CD4-positive, alpha-beta T cell treated with Interleukin-15 for 4 hours (primary cell): Measurements from ENCODE around the gene SEC16A.

Source experiments
- DNase-seq: peaks from one replicate; pipeline ENCODE4 v3.0.0-alpha.2; 2020; ENCODE audit warnings: low spot score

SEC16A gene

DNA sequence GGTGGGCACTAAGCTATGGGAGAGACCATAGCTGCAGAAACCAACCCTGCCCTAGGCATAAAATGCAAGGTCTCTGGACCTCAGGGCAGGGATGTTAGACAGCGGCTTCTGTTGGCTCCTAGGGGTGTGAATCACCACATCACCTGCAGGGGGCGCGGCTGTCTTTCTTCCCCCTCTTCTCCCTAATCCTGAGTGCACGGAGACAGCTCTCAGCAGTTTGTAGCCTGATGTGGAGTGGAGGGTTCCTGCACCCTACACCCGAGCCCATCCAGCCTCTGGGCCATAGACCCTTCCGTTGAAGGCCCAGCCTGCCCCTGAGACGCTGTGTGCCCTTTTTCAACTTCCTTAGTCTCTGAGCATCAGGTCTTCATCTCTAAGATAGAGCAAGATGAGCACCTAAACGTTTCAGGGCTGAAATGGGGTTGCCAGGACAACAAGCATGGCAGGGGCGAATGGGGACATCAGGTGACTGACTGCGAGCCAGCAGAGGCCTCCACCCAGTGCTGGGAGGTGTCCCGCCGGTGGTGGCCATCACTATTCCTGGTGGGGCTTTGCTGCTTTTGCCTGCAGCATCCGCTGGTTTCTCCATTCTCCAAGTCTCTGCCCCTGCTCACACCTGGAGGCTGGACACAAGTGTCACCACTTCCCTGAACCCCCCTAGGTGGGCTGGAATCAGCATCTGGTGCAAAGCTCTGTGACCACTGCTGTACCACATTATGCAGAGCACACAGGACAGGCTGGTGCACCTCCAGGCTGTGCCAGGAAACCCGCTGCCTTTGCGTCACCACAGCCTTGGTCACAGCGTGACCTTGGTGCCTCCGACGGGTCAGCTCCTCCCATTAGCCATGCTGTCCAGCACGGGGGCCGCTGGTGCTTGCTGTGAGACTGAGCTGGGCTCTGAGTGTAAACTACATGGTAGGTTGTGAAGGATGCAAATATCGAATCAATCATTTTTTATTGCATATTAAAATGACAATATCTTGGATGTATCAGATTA lies 2.5 kb upstream of the SEC16A start:
- peak; percentile 81 for DNase-seq

DNA sequence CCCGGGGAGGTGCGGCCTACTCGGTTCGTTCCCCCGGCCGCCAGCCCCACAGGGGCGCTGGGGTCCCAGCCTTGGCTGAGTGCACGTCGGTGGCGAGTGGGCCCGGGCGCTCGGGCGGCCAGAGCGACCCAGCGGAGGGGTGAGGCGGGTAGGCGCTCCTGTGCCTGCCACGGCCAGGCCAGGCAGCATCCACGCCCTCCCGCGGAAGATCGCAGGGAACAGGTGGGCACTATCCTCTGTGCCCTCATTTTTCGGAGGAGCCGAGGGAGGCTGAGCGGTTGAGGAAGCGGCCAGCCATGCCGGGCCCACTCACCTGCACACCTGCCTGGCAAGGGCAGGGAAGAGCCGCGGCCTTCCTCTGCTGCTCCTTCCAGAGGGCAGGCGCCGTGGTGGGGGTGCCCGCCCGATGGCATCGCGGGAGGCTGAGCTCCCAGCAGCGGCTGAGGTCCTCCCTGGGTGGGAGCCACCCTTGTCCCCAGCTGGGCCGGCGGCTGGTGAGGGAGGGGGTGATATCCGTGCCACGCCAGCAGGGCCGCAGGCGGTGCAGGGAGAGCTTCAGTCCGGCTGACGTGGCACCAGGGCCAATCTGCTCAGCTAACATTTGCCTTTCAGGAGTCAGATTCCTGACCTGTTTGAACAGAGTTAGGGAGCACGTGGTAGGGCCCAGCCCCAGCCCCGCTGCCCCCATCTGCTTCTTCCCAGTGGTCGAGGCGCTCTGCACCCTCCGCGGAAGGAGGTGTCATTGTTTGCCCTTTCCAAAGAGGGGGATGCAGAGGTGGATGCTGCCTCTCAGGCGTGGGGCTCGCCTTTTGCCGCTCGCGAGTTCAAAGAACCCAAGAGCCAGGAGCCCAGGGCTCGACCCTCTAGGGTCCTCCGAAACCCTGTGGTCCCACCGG lies 1.6 kb upstream of the SEC16A start:
- no peak for DNase-seq

DNA sequence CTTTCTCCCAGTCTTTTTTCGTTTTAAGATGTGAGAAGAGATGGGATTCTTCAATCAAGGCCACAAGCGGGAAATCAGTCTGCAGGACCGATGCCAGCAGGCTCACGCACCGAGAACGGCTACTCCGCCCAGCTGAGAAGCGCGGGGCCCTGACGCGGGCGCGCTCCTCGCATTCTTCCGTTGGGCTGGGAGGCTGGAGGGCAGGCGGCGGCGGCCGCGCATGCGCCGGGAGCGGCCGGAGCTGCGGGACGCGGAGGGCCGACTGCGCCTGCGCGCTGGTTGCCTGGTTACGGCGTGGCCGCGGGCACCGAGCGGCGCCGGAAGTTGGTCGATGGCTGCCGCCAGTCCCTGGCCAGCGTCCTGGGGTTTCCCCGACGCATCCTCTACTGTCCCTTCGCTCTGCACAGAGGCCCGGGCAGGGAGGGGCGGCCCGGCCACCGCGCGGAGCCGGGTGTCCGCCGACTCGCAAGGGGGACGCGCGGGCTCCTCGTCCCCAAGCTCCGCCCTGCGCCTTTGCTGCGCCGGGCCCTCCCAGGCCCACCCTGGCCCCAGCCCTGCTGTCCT lies 831 bp upstream of the SEC16A start:
- DNase-seq: peak; percentile 94

DNA sequence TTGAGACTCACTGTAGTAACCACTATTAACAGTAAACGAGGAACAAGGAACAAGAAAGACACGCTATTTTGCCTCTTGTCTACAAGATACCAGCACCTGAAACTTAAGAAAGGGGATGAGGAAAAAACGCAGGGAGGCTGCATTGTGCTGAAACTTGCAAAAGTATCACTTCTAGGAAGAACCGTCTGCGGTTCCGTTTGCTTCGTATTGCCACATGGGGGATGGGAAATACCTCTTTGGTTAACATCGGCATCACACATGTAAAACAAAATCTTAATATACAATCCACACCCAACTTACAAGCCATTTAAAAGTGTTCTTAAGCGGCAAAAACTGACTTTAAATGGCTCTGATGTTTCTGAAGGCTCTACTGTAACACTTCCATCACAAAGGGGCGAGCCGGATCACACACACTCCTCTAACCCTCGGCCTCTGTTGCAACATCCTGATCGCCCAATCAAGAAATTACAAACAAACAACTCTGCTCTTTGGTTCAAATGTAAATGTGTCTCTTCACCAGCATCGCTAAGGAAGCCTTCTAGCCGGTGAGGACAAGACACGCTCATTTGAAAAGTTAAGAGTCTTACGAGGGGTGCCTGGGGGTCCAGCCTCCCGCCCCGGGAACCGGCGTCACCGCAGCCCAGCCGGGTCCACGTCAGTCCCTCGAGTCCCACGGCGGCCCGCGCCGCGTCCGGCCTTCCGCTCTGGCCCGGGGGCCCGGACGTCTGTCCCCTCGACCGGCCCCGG lies 621 bp downstream of the SEC16A start:
- DNase-seq: peak; percentile 55

DNA sequence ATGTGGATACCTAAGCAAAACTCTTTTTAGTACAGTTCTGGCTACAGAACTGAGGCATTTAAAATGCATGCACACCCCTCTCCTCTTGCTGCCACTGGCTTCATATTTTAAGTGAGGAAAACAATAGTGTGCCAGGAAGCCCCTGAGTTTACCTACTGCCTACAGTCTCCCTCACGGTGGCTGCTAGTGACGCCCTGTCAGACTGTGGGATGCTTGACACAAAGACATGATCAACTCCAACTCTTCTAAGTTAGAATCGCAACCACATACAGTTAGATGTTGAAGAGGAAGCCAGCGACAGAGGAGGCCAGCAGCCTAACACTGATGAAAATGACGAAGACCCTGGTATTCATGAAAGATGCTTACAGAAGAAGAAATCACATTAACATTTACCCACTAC lies 1.3 kb downstream of the SEC16A start:
- no peak for DNase-seq

DNA sequence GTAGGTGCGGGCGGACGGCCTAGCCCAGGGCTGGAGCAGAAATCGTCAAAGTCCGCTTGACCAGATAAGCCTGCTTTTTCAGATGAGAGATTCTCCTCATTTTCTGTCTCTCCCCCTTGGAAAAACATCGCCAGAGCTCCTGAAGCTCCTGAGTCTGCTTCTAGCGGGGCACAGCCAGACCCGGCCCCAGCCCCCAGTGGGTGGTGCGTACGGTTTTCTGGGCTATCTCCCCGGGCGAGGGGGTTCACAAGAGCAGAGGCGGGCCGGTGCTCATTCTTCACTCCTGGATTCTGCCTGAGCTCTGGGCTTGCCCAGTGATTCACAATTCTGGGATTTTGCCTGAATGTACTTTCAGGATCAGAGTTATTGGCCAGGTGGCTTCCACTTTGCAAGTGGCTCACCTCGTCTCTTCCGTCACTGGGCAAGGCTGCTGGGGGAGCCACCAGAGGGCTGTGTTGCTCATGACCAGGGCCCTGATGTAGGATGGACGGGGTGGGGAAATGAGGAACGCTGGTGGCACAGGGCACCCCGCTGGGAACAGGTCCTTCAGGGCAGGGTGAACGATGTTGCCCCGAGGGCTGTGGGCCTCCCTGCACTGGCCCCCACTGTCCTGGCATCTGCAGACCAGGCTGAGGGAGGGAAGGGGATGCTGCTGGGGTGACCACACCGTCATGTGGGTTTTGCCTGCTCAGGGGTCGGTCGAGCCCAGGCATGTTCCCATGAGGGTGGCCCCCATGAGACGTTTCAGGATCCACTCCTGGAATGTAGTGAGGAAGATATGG lies 6.3 kb downstream of the SEC16A start:
- no peak for DNase-seq

DNA sequence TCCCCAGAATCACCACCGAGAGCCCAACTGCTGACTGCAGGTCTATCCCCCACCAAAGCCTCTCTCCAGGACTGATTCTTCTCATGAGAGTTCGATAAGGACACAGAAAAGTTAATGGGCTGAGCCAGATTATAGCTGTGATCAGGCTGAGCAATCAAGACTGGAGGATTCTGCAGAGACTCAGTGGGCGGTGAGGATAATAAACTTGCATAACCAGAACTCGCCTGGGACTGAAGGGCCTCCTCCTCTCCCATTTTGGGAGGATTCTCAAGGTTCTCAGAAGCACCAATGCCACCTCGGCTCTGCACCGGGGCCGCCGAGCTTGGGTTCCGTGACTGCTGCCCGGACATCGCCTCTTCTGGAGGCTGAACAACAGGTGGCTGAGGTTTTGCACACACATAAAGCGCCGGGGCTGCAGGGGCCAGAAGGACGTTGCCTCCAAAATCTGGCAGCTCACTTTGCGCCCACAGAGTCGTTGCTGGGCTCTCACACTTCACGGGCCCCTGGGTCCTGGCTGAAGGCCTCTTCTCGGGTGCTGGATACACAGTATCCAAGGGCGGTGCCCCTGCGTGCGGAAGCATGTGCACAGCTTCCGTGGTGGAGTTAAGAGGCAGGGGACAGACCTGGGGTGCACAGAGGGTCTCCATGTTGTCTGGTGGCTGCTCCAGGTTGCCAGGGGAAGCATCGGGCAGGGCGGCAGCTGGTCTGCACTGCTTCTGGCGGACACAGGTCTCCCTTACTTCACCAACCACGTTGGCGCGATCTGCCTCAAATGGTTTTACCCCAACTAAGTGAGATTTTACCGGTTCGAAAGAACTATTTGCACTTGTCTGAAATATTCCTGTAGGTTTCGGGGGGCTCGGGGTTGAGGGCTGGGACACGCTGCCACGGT lies 7.6 kb downstream of the SEC16A start:
- no peak for DNase-seq

DNA sequence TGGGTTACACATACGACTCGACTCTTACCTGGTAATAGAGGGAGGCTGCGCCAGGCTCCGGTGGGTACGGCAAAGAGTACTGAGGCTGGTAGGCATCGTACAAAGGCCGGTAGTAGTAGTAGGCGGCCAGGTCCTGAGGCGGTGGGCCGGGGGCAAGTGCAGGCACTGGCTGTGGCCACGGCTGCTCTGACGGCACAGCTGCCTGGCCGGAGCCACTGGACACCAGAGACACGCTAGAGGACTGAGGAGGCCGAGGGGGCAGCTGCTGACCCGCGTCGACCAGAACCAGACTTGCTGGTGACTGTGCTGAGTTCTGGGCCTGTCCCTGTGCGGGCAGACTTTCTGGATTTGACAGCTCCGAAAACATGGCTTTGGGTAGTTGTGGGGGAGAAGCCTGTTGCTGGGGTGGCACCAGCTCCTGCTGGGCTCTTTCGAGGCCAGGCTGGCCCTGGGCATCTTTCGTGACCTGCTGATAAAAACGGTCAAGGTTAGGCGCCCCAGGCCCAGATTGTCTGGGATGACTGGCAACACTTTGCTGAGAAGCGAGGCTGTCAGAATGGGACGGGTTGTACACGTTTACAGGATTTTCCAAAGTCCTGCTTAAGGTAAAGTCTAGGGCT lies 8.7 kb downstream of the SEC16A start:
- DNase-seq: no peak

DNA sequence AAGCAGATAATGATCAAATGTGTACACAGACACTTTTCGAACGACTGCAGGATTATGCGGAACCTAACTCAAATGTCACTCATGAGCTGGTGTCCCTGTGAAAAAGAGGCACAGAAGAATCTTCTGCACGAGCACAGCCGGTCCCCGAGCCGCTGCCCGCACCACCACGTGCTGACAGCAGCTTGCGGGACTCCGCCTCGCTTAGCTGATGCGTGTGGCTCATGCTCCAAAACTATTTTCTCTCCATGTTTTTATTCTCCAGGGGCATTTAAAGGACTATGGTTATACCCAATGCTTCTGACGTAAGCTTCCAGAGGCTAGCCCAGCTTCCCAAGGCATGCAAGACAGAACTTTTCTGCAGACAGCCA lies 9.5 kb downstream of the SEC16A start:
- DNase-seq: no peak

DNA sequence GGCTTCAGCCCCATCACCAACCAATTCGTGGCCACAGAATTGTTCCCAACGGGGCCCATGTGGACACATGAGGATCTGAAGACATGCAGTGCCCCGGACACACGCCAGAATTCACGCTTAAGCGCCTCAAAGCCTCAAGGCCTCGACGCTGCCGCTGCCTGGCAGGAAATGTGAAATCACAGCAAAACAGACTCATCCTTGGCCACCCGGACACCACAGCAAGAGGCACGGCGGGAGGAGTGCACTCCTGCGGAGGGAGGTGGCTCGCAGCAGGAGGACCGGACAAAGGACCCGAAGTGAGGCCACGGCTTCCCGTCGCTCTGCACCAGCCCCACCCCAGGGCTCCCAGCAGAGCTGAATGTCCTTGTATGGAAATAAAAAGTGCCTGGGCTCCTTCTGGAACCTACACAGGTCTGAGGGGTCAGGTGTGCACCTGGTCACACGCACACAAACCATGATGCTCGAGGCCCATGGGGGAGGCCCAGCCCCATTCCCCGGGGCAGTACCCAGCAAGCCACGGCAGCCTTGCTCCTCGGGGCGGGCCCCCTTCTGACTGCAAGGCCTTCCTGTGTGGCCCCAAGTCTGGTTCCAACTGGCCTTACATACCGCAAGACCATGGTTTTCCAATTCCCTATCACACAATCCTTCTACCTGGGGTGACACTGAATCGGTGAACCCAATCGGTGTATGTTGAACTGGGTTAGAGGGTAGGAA lies 10.0 kb downstream of the SEC16A start:
- DNase-seq: no peak

DNA sequence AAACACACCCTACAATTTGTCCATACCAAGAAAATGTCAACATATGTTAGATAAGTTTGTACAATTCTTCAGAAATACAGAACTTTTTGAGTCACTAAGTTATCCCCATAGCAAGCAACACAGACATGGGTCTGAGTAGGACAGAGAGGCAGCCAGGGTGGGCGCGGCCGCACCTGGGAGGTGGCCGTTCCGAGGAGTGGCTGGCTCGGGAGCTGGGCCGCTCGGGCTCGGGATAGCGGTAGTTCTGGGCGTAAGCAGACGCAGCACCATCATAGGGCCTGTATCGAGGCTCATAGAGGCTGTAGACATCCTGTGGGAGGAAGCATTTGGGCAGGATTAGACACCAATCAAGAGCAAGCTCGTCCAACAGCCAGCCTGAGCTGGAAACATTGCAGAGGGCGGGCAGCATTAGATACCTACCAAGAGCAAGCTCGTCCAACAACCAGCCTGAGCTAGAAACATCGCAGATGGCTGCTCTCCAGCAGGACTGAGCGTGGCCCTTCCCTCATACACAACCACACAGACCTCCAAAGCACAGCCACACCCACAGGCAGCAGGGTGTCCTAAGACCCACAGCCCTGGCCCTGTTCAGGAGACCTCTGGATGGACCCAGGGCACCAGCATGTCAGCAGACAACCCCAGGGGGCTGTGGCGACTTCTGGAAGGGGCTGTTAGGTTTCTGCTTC lies 10.9 kb downstream of the SEC16A start:
- DNase-seq: no peak

DNA sequence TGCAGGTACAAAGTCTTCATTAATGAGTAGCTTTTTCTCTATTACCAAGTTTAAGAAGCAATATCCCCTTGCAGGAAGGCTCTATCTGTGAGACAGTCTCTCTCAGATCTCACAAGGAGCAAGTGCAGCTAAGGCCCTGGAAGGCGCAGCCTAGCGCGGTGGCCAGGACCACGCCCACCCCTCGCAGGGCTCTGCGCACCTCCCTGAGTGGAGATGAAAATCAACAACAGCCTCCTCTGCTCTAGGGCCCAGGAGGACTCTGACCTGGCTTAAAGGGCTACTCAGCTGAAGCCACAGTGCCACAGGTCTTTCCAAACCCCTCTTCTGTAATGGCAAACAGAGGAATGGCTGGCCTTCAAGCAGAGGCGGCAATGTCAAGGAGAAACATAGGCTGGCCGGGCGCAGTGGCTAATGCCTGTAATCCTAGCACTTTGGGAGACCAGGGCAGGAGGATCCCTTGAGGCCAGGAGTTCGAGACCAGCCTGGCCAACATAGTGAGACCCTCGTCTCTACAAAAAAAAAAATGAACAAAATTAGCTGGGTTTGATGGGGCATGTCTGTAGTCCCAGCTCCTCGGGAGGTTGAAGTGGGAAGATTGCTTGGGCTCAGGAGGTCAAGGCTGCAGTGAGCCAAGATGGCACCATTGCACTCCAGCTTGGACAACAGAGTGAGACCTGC lies 11.9 kb downstream of the SEC16A start:
- DNase-seq: no peak

DNA sequence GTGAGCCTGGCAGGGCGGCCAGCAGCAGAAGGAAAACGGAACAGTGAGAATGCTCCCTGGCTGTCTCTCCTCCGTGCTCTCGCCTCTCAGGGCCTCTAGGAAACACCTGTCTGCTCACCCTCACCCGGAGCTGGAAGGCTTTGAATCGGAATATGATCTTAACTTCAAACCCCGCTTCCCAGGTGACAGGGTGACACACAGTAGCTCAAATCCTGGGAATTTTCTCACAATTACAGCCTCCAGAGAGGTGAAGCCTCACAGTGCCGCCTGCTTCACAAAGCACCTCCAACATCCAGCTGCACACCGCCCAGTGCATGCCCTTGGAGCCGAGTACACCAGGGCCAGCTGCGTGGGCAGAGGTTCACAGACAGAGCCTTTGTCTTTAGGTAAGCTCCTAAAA lies 12.5 kb downstream of the SEC16A start:
- no peak for DNase-seq

DNA sequence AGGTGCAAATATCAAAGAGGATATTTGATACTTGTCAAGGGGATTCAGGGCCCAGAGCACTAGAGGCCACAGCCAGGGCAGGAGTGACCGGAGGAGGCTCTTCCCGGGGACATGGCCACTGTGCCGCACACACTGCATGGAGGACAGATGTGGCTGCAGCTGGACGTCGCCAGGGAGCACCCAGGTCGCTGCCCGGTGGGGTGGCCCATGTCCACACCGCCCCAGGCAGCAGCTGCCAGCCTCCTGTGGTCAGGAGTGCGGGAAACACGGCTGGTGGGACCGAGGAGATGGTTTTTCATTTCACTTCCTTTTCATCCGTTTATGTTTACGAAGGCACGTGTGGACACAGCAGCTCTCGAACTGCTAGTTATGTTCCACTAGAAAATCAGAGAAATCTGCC lies 15.1 kb downstream of the SEC16A start:
- DNase-seq: no peak

DNA sequence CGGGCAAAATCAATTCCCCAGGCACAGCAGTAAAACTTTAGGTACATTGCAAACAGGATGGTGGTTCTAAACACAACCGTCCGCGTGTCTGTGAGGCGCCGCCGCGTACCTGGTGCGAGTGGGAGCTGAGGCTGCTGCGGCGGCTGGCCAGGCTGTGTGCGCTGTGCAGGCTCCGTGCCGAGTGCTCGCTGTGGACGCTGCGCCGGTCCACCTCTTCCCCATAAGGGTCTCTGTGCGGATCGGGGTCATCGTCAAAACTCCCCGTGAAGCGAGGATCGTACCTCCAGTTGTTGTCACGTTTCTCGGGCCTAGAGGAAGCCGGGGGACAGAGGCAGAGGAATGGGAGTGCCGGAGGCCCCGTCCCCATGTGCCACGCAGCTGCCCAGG lies 16.7 kb downstream of the SEC16A start:
- no peak for DNase-seq

DNA sequence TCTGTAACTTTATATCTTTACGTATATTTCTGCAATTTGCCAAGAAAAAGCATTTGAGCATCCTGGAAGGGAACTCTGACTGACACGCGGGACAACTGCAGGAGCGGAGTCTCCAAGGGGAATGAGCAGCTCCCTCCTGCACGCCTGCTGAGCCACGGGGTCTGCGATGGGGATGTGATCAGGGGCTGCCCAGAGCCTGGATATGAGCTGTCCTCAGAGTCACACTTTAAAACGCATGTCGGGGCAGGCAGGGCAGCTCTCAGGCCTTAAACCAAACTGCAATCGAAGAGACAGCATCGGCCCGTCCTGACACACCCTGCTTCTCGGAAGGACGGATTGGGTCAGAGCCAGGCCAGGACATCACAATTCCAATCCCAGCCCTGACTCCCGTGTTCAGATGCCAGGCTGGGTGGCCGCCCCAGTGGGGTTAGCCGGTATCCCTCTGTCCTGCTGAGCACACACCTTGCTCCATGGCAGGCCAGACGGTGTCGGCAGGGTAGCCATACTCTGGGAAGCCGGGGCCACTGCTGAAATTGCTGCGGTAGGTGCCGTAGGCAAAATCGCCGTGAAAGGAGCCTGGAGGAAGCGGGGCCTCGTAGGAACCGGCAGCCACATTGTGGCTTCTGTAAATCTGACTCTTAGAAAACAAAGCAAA lies 17.2 kb downstream of the SEC16A start:
- DNase-seq: no peak

DNA sequence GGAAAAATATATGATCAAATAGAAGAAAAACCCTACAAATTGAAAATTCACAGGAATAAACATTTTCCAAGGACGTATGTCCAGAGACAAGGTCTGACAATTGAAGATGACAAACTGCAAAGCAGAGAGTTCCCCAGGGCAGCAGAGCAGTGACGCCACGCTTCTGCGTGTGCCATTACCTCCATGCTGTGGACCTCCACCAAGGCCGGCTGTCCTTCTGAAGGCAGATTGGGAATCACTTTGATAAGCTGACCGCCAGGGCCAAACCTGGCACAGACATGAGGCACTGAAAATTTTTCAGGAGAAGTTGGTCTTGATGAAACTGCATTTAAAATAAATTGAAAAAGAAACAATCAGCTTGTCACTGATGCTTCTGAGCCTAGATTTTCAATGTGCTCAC lies 18.6 kb downstream of the SEC16A start:
- no peak for DNase-seq
